ENCODE measurements around the gene ZNF800. TPM values are rescaled to one million over a fixed set of nuclear protein-coding genes. Genes with fewer than 3 reads are reported as not detected.

ZNF800 gene
- total RNA-seq, 2 donors from 2014 or later = 29.8 to 33.9 TPM

DNA sequence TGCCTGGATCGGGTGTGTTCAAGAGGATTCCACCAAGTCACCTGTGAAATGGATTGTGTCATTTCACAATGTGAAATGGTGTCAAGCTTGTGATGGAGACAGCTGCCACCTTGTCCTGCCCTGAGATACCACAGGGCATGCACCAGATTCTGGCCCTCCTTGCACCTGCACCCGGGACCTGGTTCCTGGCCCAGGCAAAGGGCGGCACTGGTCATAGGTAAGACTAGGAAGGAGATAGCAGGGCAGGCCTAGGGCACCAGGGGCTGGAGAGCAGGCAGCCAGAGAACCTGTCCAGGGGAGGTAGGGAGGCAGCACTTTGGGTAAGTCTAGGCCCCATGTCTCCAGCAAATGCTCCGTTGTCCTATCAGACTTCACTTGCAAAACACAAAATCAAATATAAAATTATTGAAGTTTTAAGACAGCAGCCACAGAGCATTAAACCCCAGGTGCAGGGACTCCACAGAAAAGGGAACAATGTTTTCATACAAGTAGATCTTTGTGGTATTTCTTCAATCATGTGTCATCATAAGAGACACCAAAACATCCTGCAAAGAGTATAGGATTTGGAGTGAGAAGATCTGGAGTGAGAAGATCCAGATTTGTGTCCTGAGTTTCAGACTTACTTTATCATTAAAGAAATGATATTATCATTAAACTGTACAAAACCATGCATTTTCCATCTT is 22.7 kb upstream of the ZNF800 start:
- TF ChIP-seq POLR2AphosphoS5 (IDR thresholded peaks at IDR 0.05) (no peak), POLR2A (IDR thresholded peaks at IDR 0.05) (no peak)
- TF ChIP-seq, protein P1, sequence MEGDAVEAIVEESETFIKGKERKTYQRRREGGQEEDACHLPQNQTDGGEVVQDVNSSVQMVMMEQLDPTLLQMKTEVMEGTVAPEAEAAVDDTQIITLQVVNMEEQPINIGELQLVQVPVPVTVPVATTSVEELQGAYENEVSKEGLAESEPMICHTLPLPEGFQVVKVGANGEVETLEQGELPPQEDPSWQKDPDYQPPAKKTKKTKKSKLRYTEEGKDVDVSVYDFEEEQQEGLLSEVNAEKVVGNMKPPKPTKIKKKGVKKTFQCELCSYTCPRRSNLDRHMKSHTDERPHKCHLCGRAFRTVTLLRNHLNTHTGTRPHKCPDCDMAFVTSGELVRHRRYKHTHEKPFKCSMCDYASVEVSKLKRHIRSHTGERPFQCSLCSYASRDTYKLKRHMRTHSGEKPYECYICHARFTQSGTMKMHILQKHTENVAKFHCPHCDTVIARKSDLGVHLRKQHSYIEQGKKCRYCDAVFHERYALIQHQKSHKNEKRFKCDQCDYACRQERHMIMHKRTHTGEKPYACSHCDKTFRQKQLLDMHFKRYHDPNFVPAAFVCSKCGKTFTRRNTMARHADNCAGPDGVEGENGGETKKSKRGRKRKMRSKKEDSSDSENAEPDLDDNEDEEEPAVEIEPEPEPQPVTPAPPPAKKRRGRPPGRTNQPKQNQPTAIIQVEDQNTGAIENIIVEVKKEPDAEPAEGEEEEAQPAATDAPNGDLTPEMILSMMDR (IDR thresholded peaks at IDR 0.05) = no peak
- Histone ChIP-seq H3K27me3 (replicated peaks; ENCODE audit: insufficient read depth) (no peaks in the 10 kb centered on the region), H3K4me1 (replicated peaks) (no peaks in the 10 kb centered on the region), H3K4me3 (no peak overlapping the region), H3K27ac (no peak overlapping the region), H3K36me3 (no peaks in the 10 kb centered on the region), H3K9me3 (no peaks in the 10 kb centered on the region)
- intact Hi-C loops (cut with DNase I) = no loop called here
- 98% methylated on average over 4 of the region's 4 CpGs for WGBS
- DNase-seq (ENCODE audit: low spot score) = no peak

DNA sequence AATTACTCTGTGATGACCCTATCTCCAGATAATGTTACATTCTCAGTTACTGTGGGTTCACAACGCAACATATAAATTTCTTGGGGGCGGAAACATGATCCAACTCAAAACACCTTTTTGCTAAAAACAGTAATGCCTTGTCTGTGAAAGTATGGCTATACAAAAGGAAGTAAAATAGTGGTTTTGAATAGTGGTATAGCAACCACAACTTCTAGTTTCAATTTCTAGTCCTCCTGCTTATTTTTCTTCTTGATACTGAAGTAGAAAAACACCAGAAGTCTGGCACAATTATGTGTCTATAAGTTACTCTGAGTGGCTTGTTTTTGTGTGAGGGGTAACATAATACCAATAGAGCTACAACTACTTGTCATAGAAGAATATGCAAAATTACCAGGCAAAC is 21.5 kb upstream of the ZNF800 start:
- no peaks in the 10 kb centered on the region for H3K4me1 ChIP-seq (replicated peaks)
- TF ChIP-seq POLR2AphosphoS5 (IDR thresholded peaks at IDR 0.05) = no peak
- TF ChIP-seq, protein P1 (IDR thresholded peaks at IDR 0.05) = no peak
- TF ChIP-seq POLR2A (IDR thresholded peaks at IDR 0.05) = no peak
- H3K9me3 ChIP-seq = no peaks in the 10 kb centered on the region
- no peak for DNase-seq (ENCODE audit: low spot score)
- no peak overlapping the region for H3K27ac ChIP-seq
- 72% methylated on average over 2 of the region's 2 CpGs for WGBS
- H3K36me3 ChIP-seq = no peaks in the 10 kb centered on the region
- intact Hi-C loops (cut with DNase I) = no loop called here
- no peak overlapping the region for H3K4me3 ChIP-seq
- H3K27me3 ChIP-seq (replicated peaks; ENCODE audit: insufficient read depth) = no peaks in the 10 kb centered on the region

DNA sequence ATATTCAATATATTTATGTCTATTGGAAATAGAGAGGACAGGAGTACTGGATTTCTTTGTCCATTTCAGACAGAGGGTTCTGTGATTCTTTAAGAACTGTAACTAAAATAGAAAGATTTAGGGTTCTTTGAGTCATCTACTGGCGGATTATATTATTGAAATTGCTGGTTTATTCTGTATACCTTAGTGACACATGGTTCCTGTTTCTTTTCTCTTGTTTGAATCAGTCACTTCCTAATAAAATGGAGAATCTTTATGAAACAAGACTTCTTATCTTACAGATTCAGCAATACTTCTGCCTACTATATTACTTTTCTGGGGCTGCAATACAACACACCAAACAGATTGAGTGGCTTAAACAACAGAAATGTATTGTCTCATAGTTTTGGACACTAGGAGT is 20.8 kb upstream of the ZNF800 start:
- TF ChIP-seq, protein P1 (IDR thresholded peaks at IDR 0.05) = no peak
- no peak for TF ChIP-seq POLR2AphosphoS5 (IDR thresholded peaks at IDR 0.05)
- no peak for TF ChIP-seq POLR2A (IDR thresholded peaks at IDR 0.05)
- H3K4me3 ChIP-seq = no peak overlapping the region

DNA sequence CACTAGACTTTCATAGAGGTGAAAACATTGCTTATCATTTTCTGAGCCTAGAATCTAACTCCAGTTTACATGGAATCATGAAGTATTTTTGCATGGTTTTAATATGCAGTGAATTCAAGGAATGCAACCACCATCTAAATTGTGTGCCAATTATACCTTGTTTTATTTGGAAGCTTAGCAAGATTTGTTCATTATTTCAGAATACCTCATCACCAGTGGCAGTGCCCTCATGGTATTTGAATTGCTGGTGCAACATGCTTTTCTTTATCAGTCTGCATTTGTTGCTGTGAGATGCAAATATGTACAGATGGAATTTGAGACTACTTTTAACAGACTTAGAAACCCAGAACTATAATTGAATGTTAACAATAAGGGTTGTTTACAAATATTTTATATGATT is 18.7 kb upstream of the ZNF800 start:
- no peak overlapping the region for H3K27ac ChIP-seq
- DNase-seq (ENCODE audit: low spot score) = no peak
- intact Hi-C loops (cut with DNase I) = no loop called here
- H3K27me3 ChIP-seq (replicated peaks; ENCODE audit: insufficient read depth) = no peaks in the 10 kb centered on the region
- no peak for TF ChIP-seq POLR2A (IDR thresholded peaks at IDR 0.05)
- H3K9me3 ChIP-seq = no peaks in the 10 kb centered on the region
- no peaks in the 10 kb centered on the region for H3K4me1 ChIP-seq (replicated peaks)
- no peak overlapping the region for H3K4me3 ChIP-seq
- H3K36me3 ChIP-seq = no peaks in the 10 kb centered on the region

More for the DNA sequence above, 20.8 kb upstream of the ZNF800 start:
- H3K36me3 ChIP-seq = no peaks in the 10 kb centered on the region
- no peak for DNase-seq (ENCODE audit: low spot score)
- 90% methylated on average over 1 of the region's 1 CpG for WGBS
- no peaks in the 10 kb centered on the region for H3K27me3 ChIP-seq (replicated peaks; ENCODE audit: insufficient read depth)
- H3K9me3 ChIP-seq = no peaks in the 10 kb centered on the region
- intact Hi-C loops (cut with DNase I) = no loop called here
- no peaks in the 10 kb centered on the region for H3K4me1 ChIP-seq (replicated peaks)
- no peak overlapping the region for H3K27ac ChIP-seq

DNA sequence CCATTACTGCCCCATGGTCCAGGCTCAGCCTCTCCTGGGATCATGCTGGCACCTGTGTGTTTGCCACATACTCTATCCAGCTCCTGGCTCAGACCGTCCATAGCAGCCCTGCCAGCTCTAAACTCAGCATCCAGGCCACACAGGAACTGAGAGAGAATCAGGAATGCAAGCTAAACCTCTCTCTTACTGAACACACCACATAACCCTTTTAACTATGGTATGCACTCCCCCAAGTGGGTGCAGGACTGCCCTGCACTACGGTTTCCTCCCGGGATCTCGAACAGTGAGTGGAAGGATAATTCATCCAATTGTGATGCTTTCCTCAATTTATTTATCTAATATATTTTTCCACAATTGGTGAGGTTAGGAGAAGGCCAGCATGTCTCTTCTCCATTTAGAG is 17.1 kb upstream of the ZNF800 start:
- no peaks in the 10 kb centered on the region for H3K27me3 ChIP-seq (replicated peaks; ENCODE audit: insufficient read depth)
- H3K4me1 ChIP-seq (replicated peaks) = no peaks in the 10 kb centered on the region
- 70% methylated on average over 4 of the region's 4 CpGs for WGBS
- no peak overlapping the region for H3K4me3 ChIP-seq
- intact Hi-C loops (cut with DNase I) = no loop called here
- DNase-seq (ENCODE audit: low spot score) = no peak
- no peak for TF ChIP-seq POLR2AphosphoS5 (IDR thresholded peaks at IDR 0.05)
- TF ChIP-seq, protein P1 (IDR thresholded peaks at IDR 0.05) = no peak
- TF ChIP-seq POLR2A (IDR thresholded peaks at IDR 0.05) = no peak
- no peak overlapping the region for H3K27ac ChIP-seq
- H3K36me3 ChIP-seq = no peaks in the 10 kb centered on the region
- H3K9me3 ChIP-seq = no peaks in the 10 kb centered on the region
